Measurements from ENCODE around the gene MVK.

GRCh38 chr12:109529691-109530640 lies 43.6 kb upstream of the MVK start:
- TF ChIP-seq, protein P1, sequence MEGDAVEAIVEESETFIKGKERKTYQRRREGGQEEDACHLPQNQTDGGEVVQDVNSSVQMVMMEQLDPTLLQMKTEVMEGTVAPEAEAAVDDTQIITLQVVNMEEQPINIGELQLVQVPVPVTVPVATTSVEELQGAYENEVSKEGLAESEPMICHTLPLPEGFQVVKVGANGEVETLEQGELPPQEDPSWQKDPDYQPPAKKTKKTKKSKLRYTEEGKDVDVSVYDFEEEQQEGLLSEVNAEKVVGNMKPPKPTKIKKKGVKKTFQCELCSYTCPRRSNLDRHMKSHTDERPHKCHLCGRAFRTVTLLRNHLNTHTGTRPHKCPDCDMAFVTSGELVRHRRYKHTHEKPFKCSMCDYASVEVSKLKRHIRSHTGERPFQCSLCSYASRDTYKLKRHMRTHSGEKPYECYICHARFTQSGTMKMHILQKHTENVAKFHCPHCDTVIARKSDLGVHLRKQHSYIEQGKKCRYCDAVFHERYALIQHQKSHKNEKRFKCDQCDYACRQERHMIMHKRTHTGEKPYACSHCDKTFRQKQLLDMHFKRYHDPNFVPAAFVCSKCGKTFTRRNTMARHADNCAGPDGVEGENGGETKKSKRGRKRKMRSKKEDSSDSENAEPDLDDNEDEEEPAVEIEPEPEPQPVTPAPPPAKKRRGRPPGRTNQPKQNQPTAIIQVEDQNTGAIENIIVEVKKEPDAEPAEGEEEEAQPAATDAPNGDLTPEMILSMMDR (IDR thresholded peaks at IDR 0.05; ENCODE audit: low read depth, low read length, missing input control) = no peak
- TF ChIP-seq REST (IDR thresholded peaks at IDR 0.05) = no peak
- no peak for TF ChIP-seq JUND (IDR thresholded peaks at IDR 0.05)
- TF ChIP-seq, protein P2, sequence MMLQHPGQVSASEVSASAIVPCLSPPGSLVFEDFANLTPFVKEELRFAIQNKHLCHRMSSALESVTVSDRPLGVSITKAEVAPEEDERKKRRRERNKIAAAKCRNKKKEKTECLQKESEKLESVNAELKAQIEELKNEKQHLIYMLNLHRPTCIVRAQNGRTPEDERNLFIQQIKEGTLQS (IDR thresholded peaks at IDR 0.05) = no peak
- TF ChIP-seq YY1 (IDR thresholded peaks at IDR 0.05) = no peak
- TF ChIP-seq TAF1 (conservative IDR thresholded peaks at IDR 0.05) = no peak
- no peak for TF ChIP-seq MAX (IDR thresholded peaks at IDR 0.05)
- TF ChIP-seq, protein P3, sequence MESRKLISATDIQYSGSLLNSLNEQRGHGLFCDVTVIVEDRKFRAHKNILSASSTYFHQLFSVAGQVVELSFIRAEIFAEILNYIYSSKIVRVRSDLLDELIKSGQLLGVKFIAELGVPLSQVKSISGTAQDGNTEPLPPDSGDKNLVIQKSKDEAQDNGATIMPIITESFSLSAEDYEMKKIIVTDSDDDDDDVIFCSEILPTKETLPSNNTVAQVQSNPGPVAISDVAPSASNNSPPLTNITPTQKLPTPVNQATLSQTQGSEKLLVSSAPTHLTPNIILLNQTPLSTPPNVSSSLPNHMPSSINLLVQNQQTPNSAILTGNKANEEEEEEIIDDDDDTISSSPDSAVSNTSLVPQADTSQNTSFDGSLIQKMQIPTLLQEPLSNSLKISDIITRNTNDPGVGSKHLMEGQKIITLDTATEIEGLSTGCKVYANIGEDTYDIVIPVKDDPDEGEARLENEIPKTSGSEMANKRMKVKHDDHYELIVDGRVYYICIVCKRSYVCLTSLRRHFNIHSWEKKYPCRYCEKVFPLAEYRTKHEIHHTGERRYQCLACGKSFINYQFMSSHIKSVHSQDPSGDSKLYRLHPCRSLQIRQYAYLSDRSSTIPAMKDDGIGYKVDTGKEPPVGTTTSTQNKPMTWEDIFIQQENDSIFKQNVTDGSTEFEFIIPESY (IDR thresholded peaks at IDR 0.05) = no peak
- no peak for TF ChIP-seq FOXA1 (IDR thresholded peaks at IDR 0.05)

Data from liver (tissue), 3 donors.